Upper lobe of right lung (tissue), 1 donor: ENCODE results near the gene SIMC1. TPM values are rescaled to one million over a fixed set of nuclear protein-coding genes. Genes with fewer than 3 reads are reported as not detected.

Experiments used
- ATAC-seq: fragments of 200-7000 bp; cut with Tn5 transposase; one replicate; pipeline ENCODE4 v1.9.1; 2020; ENCODE audit warnings: mild to moderate bottlenecking, moderate library complexity
- DNase-seq: peaks from one replicate; pipeline ENCODE4 v3.0.0-alpha.2; 2020
- H3K27ac ChIP-seq: fragments of 200-600 bp; one replicate; pipeline ENCODE4 v1.8.0; 2022
- H3K27me3 ChIP-seq: fragments of 200-600 bp; one replicate; pipeline ENCODE4 v1.8.0; 2022; ENCODE audit warnings: mild to moderate bottlenecking
- H3K36me3 ChIP-seq: fragments of 200-600 bp; one replicate; pipeline ENCODE4 v1.8.0; 2022
- H3K4me1 ChIP-seq: fragments of 200-600 bp; one replicate; pipeline ENCODE4 v1.8.0; 2022
- H3K4me3 ChIP-seq: fragments of 200-600 bp; one replicate; pipeline ENCODE4 v1.8.0; 2022; ENCODE audit warnings: mild to moderate bottlenecking
- H3K9me3 ChIP-seq: fragments of 200-600 bp; one replicate; pipeline ENCODE4 v1.8.0; 2022
- intact Hi-C: fragments of 100-400 bp; cut with DNase I; formaldehyde crosslinking; loops from one replicate; pipeline ENCODE4 v1.11.0; 2022
- total RNA-seq: library from RNA; stranded (reverse); fragmentation: NEBNext Ultra II Directional; extraction: Animal tissue kit (Norgen Biotek cat#: 25700); gene quantifications from one replicate; pipeline ENCODE4 v1.2.1, GENCODE V29; 2021
- TF ChIP-seq, protein P1 (sequence below): fragments of 200-600 bp; IDR thresholded peaks from one replicate; pipeline ENCODE4 v1.8.0; 2022; ENCODE audit warnings: antibody characterized with exemption
- donor health status: DM: no; HTN: yes; CAD: no; lungs with severe emphysema.

SIMC1 gene
- total RNA-seq, 1 donor from 2014 or later = 17.6 TPM

DNA sequence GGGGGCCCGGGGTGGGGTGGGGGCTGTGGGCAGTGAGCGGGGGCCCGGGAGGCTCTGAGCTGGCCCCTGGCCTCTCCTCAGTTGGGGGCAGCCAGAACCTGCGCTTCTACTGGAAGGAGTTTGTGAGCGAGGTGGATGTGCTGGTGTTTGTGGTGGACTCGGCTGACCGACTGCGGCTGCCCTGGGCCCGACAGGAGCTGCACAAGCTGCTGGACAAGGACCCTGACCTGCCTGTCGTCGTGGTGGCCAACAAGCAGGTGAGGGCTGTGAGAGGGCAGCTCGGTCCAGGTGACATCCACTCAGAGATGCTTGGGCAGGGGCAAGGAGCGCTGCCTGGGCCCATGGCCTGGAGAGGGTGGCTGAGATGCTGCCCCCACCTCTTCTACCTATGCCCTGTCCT, 130.5 kb downstream of the SIMC1 start:
- Histone ChIP-seq H3K9me3 (no peaks in the 10 kb centered on the region), H3K4me1 (peaks cover 9% of the 10 kb centered on the region), H3K36me3 (peaks cover 7% of the 10 kb centered on the region), H3K27ac (no peak overlapping the region), H3K27me3 (no peaks in the 10 kb centered on the region), H3K4me3 (no peak overlapping the region)
- ATAC-seq = no peak
- intact Hi-C loops = no loop called here
- DNase-seq = no peak
- TF ChIP-seq, protein P1, sequence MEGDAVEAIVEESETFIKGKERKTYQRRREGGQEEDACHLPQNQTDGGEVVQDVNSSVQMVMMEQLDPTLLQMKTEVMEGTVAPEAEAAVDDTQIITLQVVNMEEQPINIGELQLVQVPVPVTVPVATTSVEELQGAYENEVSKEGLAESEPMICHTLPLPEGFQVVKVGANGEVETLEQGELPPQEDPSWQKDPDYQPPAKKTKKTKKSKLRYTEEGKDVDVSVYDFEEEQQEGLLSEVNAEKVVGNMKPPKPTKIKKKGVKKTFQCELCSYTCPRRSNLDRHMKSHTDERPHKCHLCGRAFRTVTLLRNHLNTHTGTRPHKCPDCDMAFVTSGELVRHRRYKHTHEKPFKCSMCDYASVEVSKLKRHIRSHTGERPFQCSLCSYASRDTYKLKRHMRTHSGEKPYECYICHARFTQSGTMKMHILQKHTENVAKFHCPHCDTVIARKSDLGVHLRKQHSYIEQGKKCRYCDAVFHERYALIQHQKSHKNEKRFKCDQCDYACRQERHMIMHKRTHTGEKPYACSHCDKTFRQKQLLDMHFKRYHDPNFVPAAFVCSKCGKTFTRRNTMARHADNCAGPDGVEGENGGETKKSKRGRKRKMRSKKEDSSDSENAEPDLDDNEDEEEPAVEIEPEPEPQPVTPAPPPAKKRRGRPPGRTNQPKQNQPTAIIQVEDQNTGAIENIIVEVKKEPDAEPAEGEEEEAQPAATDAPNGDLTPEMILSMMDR = no peak

DNA sequence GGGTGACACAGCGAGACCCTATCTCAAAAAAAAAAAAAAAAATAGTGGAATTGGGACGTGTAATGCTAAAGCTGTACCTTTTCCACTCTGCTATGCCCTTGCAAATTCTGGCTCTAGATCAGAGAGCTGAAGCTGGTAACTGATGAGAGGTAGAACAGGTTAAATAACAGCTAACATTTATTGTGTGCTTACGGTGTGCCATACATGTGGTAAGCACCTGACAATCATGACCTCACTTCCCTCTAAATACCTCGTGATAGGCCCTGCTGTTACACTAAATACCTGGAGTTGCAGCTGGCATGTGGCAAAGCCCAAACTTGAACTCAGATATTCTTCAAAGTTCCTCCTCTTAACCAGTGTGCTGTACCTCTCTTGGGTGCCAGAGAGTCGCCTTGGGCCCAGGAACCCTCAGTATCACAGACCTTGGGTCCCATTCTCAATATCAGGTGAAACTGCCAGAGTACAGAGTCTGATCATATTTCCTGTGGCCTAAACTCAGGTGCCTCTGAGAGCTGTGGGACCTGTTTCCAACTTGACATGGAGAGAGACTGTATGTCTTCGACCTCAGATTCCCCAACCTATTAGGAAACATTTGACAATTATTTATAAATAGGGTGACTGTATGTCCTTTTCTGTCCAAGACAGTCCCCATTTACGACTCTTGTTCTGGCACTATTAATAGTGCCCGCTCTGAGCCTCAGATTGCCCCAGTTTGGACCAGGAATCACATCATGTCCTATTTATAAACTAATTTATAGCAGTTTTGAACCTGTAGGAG, 131.9 kb downstream of the SIMC1 start:
- peaks cover 4% of the 10 kb centered on the region for H3K4me1 ChIP-seq
- ATAC-seq (no peak), DNase-seq (no peak)
- no peaks in the 10 kb centered on the region for H3K27me3 ChIP-seq
- TF ChIP-seq, protein P1 = no peak
- H3K9me3 ChIP-seq = no peaks in the 10 kb centered on the region
- H3K4me3 ChIP-seq = no peak overlapping the region
- no peak overlapping the region for H3K27ac ChIP-seq
- H3K36me3 ChIP-seq = peaks cover 7% of the 10 kb centered on the region
- intact Hi-C loops = no loop called here

DNA sequence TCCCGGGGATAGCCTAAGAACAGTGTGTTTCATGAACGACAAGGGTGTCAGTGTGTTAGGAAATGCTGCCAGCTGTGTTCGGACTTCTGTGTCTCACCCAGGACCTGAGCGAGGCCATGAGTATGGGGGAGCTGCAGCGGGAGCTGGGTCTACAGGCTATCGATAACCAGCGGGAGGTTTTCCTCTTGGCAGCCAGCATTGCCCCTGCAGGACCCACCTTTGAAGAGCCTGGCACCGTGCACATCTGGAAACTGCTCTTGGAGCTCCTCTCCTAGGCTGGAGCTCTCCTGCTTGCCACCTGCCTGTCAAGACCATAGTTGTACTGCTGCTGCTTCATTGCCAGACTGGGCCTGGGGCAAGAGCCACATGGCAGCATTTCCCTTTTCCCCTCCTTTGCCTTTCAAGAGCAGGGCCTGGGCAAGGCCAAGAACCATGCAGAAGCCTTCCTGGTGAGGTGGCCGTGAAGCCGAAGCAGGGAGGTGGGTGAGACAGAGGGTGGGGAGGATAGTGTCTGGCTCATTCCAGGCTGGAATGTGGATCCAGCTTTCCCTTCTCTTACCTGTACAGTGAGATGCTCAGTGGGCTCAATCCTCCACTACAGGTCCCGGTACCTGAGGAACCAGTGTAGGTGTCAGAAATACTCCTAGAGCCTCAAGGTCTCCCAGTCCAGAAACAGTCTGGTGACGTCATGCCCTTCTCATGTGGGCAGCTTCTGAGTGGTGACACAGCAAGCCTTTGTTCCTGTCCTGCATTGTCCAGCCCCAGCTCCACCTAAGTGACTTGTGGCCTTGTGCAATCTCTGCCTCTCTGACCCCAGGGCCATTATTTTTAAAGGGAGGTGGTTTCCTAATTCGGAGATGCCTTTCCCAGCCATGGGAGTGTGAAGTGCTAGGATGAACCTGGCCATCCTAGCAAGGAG, 133.7 kb downstream of the SIMC1 start:
- peaks cover 7% of the 10 kb centered on the region for H3K36me3 ChIP-seq

DNA sequence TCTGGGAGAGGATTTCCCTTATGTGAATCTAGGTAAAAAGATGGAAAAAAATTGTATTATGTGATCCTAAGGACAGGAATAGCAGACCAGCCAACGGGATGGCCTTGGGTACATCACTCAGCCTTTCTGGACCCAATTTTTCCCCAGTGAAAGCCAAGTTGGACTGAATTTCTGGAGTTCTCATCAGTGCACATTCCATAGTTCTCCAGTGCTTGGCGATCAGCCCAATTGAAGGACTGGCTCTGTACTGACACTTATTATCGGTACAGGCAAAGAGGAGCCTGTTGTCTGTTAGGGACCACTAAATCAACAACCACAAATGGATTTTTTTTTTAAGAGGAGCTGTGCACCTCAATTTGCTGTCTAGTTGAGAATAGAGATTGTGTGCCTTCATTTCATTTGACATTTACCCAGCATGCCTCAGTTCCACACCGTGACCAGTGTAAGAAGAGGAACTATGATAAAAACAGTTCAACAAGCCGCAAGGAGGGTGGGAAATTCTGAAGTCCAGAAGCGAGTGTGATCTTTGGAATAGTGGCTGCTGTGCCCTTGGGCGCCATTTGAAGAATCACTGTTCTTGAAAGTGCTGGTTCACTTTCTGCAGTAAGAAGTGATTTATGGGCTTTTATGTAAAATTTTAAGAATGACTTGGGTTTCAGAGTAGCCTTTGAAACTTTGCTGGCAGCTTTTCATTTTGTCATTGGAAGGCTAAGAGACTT, 135.0 kb downstream of the SIMC1 start:
- TF ChIP-seq, protein P1 = no peak
- Histone ChIP-seq H3K4me1 (no peaks in the 10 kb centered on the region), H3K36me3 (peaks cover 7% of the 10 kb centered on the region), H3K27ac (no peak overlapping the region), H3K27me3 (no peaks in the 10 kb centered on the region), H3K9me3 (no peaks in the 10 kb centered on the region), H3K4me3 (no peak overlapping the region)
- peak; percentile 35 for ATAC-seq
- DNase-seq = no peak
- intact Hi-C loops = no loop called here

More for the DNA sequence above, 133.7 kb downstream of the SIMC1 start:
- Histone ChIP-seq H3K9me3 (no peaks in the 10 kb centered on the region), H3K4me1 (no peaks in the 10 kb centered on the region), H3K27me3 (no peaks in the 10 kb centered on the region), H3K27ac (no peak overlapping the region), H3K4me3 (no peak overlapping the region)
- peak; percentile 17 for ATAC-seq
- no peak for DNase-seq
- intact Hi-C loops = no loop called here
- TF ChIP-seq, protein P1 = no peak

DNA sequence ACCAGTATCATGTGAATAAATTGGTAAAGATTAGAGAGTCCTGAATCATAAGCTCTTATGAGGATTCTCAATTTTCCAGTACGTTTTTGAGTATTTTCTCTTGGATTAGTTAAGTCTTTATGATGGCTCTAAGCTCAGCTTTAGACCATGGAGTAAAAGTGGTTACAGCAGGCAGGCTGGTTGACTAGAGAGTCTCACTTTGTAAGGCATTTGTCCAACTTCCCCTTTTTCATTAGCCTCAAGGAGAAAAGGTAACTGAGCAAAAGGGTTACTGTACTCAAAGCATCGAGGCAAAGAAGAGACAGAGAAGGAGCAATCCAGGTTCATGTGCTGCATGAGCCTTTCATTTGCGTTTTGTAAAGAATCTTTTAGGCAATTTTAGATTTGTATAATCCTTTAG, 141.7 kb downstream of the SIMC1 start:
- no peaks in the 10 kb centered on the region for H3K27me3 ChIP-seq
- TF ChIP-seq, protein P1 = no peak
- H3K9me3 ChIP-seq = no peaks in the 10 kb centered on the region
- intact Hi-C loops = no loop called here
- ATAC-seq (no peak), DNase-seq (no peak)
- H3K4me3 ChIP-seq = no peak overlapping the region
- peaks cover 27% of the 10 kb centered on the region for H3K36me3 ChIP-seq
- no peak overlapping the region for H3K27ac ChIP-seq
- H3K4me1 ChIP-seq = no peaks in the 10 kb centered on the region
